Activated naive CD4-positive, alpha-beta T cell treated with anti-CD3 and anti-CD28 coated beads, Interleukin-2, amount 10 ng/mL, durations not matched to agents 5 hours and 36 hours (primary cell): ENCODE results near the gene ZNF669. TPM values are rescaled to one million over a fixed set of nuclear protein-coding genes. Genes with fewer than 3 reads are reported as not detected.

Source experiments
- total RNA-seq, 2 experiments: library from RNA; stranded (reverse); gene quantifications; one replicate each; pipeline ENCODE4 v1.2.3, GENCODE V29; 2021

ZNF669 gene
- total RNA-seq = 10 to 100 TPM; 10.4 to 10.5 TPM

DNA sequence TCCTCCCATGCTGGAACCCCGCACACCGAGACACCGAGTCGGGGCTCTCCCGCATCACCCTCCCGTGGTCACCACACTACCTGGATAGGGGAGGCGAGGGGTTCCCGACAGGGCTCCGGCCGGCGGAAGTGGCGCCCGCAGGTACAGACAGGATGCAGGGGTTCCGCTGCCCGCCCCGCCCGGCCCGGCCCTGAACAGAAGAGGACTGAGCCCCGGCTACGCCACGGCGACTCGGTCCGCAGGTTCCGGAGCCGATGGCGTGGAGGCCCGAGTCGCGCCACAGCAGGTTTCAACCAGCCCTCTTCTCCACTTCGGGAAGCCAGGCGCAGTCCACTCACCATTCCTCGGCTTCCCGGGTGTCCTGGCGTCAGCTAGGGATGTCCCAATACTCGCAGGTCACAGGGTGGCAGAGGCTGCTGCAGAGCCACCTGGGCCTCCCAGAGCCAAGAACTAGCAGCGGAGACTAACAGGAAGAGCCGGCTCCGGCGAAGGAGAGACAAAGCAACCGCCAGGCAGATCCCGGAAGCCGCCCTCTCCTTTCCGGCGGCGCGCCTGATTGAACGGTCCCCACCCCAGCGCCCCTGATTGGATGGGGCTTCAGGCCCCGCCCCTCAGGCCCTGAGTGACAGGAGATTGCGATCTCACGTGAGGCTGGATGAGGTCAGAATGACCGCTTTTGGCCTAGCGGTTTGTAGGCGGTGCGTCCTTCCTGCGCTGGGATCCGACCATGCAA is at the start of gene ZNF669:
TSS of gene ZNF669 (minus strand) at position 498 of the 733 bp plus-strand sequence. CDS start at position 341, 157 bp downstream.

DNA sequence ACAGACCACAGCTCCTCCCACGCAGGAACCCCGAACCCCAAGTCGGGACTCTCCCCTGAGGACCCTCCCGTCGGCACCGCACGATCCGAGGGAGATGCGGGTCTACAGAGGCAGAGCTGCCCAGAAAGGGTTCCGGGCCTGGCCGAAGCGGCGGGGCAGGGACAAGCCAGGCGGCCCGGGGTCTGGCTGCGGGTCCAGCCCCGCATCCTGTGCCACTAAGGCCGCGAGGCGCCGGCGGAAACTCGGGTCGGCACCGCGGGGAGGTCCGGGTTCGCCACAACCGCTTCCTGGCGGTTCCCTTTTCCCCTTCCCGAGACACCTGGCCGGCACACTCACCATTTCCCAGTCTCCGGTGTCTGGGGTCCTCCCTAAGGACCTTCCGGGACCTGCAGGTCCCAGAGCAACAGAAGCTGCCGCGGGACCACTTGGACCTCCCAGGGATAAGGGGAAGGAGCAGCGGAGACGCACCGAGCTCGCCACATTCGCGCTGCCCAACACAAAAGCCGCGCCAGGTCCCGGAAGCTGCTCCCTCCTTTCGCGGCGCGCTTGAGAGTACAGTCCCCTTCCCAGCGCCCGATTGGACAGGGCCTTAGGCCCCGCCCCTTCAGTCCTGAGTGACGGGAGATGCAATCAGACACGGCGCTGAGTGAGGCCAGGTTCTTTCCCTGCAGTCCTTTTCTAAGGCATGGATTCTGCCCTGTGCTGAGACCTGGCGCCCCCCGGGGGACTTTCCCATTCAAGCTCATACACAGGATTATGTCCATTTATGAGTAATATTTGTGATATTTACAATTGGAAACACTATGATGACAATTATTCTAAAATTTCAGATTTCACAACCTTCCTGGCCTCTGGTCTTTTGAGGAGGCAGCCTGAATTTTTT is 25.7 kb downstream of the ZNF669 start, which contains the start of gene ZNF670:
TSS of gene ZNF670 (minus strand) at position 554 of the 883 bp plus-strand sequence. CDS start at position 339, 215 bp downstream.

Other genes with a start within 250 kb of the ZNF669 start
- gene AHCTF1, start 172.4 kb downstream of the ZNF669 start, total RNA-seq = 10 to 100 TPM; 32.3 to 32.5 TPM
- under 1 TPM; 0.25 to 0.48 TPM for gene ZNF695, start 96.3 kb downstream of the ZNF669 start, total RNA-seq
- 1 to 10 TPM; 1.7 to 2.0 TPM for gene ZNF670, start 25.5 kb downstream of the ZNF669 start, total RNA-seq
- 10 to 100 TPM; 23.8 to 28.1 TPM for gene ZNF124, start 67.7 kb upstream of the ZNF669 start, total RNA-seq
- not detected for gene VN1R5, start 151.7 kb upstream of the ZNF669 start, total RNA-seq
- 10 to 100 TPM; 11.0 to 11.6 TPM for gene ZNF496, start 227.5 kb upstream of the ZNF669 start, total RNA-seq